GM12801 (cell line): ENCODE data around the gene PLEKHA6.

ENCODE experiments used
- TF ChIP-seq, protein P1 (sequence below): IDR thresholded peaks from one replicate; pipeline ENCODE4 v1.5.1; 2011; ENCODE audit warnings: control low read depth; ENCODE audit not compliant: insufficient read length; ENCODE audit errors: extremely low read depth

The PLEKHA6 gene

DNA sequence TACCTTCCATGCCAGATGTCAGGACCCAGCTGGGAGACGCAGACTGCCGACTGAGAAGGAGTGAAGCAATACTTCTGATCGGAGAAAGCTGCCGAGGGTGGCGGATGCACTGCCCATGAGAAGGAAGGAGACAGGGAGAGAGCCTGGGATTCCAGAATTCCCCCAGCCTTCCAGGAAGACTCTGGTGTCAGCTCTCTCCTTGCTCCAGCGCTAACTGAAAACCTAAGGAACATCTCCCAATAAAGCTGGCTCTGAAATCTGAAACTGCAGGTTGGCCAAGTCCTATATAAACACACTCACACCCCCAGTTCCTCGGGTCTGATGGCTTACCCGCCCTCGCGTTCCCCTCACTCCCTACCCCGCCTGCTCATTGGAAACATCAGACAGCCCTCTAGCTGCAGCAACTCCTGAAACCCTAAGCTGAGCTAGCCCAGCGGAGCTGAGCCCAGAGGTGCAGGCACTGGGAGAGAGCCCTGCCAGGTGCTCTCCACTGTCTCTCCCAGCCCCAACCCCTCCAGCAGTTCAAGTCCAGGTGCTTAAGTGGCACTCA is 52.3 kb downstream of the PLEKHA6 start:
- TF ChIP-seq, protein P1, sequence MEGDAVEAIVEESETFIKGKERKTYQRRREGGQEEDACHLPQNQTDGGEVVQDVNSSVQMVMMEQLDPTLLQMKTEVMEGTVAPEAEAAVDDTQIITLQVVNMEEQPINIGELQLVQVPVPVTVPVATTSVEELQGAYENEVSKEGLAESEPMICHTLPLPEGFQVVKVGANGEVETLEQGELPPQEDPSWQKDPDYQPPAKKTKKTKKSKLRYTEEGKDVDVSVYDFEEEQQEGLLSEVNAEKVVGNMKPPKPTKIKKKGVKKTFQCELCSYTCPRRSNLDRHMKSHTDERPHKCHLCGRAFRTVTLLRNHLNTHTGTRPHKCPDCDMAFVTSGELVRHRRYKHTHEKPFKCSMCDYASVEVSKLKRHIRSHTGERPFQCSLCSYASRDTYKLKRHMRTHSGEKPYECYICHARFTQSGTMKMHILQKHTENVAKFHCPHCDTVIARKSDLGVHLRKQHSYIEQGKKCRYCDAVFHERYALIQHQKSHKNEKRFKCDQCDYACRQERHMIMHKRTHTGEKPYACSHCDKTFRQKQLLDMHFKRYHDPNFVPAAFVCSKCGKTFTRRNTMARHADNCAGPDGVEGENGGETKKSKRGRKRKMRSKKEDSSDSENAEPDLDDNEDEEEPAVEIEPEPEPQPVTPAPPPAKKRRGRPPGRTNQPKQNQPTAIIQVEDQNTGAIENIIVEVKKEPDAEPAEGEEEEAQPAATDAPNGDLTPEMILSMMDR: no peak

DNA sequence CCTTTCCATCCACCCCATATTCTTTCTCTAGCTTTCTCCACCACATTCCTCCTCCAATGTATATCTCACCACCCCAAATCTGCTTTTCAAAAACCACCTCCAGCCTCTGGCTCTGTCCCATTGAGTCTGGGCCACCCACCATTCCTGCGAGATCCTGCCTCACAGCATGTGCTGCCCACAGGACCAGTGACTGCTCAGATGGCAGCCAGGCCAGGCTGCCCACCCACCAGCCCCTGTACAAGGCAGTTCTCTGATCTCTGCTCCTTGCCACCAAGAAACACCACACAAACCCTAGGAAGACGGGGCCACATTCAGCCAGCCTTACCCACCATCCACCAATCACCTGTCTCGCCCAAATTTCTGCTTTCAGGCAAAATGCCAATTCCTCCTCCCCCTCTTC is 53.7 kb downstream of the PLEKHA6 start:
- TF ChIP-seq, protein P1: no peak

DNA sequence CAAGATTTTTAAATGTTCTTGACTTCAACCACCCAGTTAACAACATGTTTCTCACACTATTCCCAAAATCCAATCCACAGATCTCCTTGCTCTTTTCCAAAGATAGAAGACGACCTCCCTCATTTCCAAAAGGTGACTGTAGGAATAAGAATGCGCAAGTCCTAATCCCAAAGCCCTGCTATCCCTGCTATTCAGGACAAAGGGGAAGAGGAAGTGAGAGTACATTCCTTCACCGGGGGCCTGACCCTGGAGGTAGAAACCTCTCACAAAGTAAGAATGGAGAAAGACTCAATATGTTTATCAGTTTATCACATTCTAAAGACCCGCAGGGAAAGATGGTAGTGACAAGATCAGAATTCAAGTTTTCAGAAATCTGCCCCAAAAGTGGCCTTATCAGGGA is 55.7 kb downstream of the PLEKHA6 start:
- TF ChIP-seq, protein P1: no peak

DNA sequence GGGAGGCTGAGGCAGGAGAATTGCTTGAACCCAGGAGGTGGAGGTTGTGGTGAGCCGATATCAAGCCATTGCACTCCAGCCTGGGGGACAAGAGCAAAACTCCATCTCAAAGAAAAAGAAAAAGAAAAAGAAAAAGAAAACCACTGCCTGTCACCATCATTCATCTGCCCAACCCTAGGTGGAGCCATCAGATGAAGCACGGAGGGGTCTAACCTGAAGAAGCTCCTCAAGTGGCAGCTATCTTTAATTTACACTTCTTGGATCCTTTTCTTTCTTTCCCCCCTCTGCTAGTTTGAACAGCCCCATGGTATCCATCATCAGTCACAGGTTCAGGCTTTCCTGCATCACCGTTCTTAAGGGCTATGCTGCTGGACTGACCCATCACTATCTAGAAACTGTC is 57.0 kb downstream of the PLEKHA6 start:
- TF ChIP-seq, protein P1: no peak

DNA sequence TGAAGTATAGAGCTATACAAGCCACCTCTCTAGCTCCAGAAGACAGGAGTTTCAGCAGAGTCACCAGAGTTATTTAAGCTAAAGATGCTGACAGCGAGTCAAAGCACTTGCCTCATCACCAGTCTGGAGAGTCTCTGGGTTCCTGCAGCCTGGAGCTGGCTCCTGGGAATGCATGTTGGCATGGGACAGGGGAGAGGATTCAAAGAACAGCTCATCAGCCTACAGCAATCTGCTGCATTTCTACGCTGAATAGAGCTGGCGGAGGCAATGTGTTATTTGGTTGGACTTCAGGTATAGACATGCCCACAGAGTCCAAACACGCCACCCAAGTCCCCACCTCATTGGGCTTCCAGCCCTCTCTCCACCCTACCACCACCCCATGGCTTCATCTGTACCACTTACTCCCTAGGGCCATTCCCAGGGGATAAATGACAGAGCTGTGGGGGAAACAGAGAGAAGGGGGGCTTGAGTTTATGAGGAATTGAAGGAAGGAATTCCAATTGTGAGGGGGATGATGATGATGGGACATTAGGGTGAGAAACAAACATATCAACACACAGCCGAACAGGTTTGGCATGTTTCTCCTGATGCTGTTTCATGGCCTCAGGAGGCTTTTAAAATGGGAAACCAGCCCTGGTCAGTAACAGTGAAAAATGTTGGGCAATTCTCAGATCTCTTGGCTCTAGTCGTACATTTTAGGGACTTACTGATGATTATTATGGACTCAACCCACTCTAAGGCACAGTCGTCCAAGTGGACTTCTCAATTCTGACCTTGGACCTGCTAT is 58.4 kb downstream of the PLEKHA6 start:
- TF ChIP-seq, protein P1: no peak

DNA sequence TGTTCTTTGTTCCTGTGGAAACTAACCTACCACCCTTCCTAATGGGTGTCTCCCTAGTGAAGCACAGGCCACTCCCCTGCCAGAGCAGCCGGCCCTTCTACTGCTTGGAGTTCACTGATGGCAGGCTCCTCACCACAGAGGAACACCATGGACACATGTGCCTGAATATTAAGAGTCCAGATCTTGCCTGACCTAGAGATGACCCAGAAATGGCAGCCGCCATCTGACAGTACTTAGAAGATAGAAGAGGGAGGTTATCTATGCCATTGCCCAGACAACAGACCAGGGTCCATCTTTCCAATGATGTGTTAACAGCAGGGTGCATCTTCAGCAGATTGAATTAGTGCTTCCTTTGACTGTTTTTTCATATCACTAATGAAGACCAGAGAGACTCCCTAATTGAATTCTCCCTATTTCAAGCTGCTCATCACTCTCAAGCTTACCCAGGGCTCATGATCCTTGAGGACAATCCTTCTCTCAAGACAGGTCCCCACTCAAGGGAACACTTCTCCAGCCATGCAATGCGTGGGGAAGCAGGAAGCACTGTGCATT is 59.8 kb downstream of the PLEKHA6 start:
- TF ChIP-seq, protein P1: no peak

DNA sequence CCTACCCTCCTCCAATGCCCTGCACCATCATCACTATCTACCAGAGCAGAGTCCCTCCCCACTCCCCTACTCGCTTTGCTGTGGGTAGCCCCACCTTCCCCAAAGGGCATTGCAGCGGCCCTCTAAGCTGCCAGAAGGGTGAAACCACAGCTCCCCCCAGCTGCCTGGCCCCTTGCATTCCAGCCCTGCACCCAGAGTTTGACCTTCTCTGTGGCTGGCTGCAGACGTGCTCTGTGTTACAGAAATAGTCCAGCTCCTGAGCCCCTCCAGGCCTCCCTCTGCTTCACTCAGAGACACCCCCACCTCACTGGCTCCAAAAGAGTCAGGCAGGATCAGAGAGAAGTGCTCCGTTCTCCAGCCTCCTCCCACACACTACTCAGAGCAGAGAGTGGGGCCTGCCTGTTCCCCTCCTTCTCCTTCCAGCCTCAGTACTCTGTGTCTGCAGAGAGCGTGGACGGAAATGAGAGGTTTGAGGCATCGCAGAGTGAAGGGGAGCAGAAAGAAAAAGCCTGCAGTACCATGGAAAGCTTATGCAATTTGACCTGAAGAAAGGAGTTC is 63.2 kb downstream of the PLEKHA6 start:
- TF ChIP-seq, protein P1: no peak
